Uterus (tissue), 4 donors: ENCODE measurements around the gene CIAO3. TPM values are rescaled to one million over a fixed set of nuclear protein-coding genes. Genes with fewer than 3 reads are reported as not detected.

Experiments used
- DNase-seq, 2 donors: peaks; one replicate each; pipeline ENCODE4 v3.0.0-alpha.2; 2019 to 2020
- H3K27ac ChIP-seq, 2 donors: fragments of 200-600 bp; sonication (generic); 1 replicate in 1 of 2; 2 replicates in 1 of 2; pipeline ENCODE4 v1.5.1; 2016 to 2018
- H3K27me3 ChIP-seq, 2 donors: fragments of 200-600 bp; sonication (generic); one replicate each; pipeline ENCODE4 v1.5.1; 2018 to 2019; ENCODE audit warnings: control low read depth in 1 of 2
- H3K36me3 ChIP-seq, 2 donors: fragments of 200-600 bp; sonication (generic); one replicate each; pipeline ENCODE4 v1.5.1; 2019; ENCODE audit warnings: control low read depth in 1 of 2
- H3K4me1 ChIP-seq, 2 donors: fragments of 200-600 bp; sonication (generic); one replicate each; pipeline ENCODE4 v1.5.1; 2018 to 2019; ENCODE audit warnings: control low read depth in 1 of 2
- H3K4me3 ChIP-seq, 2 donors: fragments of 200-600 bp; sonication (generic); 1 replicate in 1 of 2; 2 replicates in 1 of 2; pipeline ENCODE4 v1.5.1; 2018 to 2019; ENCODE audit warnings: mild to moderate bottlenecking in 1 of 2
- H3K9me3 ChIP-seq, 2 donors: fragments of 200-600 bp; sonication (generic); one replicate each; pipeline ENCODE4 v1.5.1; 2019; ENCODE audit warnings: control low read depth in 1 of 2
- CTCF ChIP-seq, 4 experiments: fragments of 200-600 bp in 2 of 4; fragments of 450-650 bp in 2 of 4; sonication (generic) in 2 of 4; IDR thresholded peaks; one replicate each; pipeline ENCODE4 v1.5.1; 2016 to 2019; ENCODE audit warnings: antibody characterized with exemption in 4 of 4, mild to moderate bottlenecking in 2 of 4, moderate library complexity in 1 of 4
- POLR2A ChIP-seq, 2 donors: fragments of 450-650 bp; IDR thresholded peaks; one replicate each; pipeline ENCODE4 v1.6.1; 2016; ENCODE audit warnings: antibody characterized with exemption in 2 of 2, mild to moderate bottlenecking in 1 of 2, moderate library complexity in 1 of 2
- intact Hi-C: fragments of 100-400 bp; cut with DNase I; formaldehyde crosslinking; loops from one replicate; pipeline ENCODE4 v1.15.1; 2023; ENCODE audit warnings: low total_unique reads
- total RNA-seq, 4 donors: library from RNA; depleted of rRNA in 3 of 4; stranded (reverse); fragments of >200 nt in 3 of 4; gene quantifications; one replicate each; pipeline versions ENCODE4 v1.1.0 to v1.2.4, GENCODE V29; 2014 to 2023
- donor health status: DM: yes; HTN: yes; CAD: no.

The CIAO3 gene
- total RNA-seq, 4 donors from 2014 or later: 14.1 to 43.3 (median 25.0) TPM

GRCh38 chr16:717450-718245 lies 23.1 kb downstream of the CIAO3 start:
- H3K27ac ChIP-seq: no peak overlapping the region
- TF ChIP-seq CTCF (IDR thresholded peaks at IDR 0.05): no peak
- TF ChIP-seq POLR2A (IDR thresholded peaks at IDR 0.05): no peak
- DNase-seq: no peak
- no peaks in the 10 kb centered on the region for H3K9me3 ChIP-seq
- no peak overlapping the region for H3K4me3 ChIP-seq
- no peaks in the 10 kb centered on the region for H3K27me3 ChIP-seq
- no peaks in the 10 kb centered on the region for H3K36me3 ChIP-seq
- H3K4me1 ChIP-seq: peaks cover 5 to 29% of the 10 kb centered on the region in 2 donors
- intact Hi-C loops: no loop called here

GRCh38 chr16:716768-717325 lies 23.9 kb downstream of the CIAO3 start:
- H3K4me1 ChIP-seq: peaks cover 5 to 27% of the 10 kb centered on the region in 2 donors
- H3K27me3 ChIP-seq: no peaks in the 10 kb centered on the region
- H3K4me3 ChIP-seq: no peak overlapping the region
- DNase-seq: no peak
- H3K9me3 ChIP-seq: no peaks in the 10 kb centered on the region
- intact Hi-C loops: no loop called here
- H3K36me3 ChIP-seq: no peaks in the 10 kb centered on the region
- no peak overlapping the region for H3K27ac ChIP-seq
- TF ChIP-seq POLR2A (IDR thresholded peaks at IDR 0.05) (no peak), CTCF (IDR thresholded peaks at IDR 0.05) (no peak)

GRCh38 chr16:716200-716568 lies 24.6 kb downstream of the CIAO3 start:
- Histone ChIP-seq H3K9me3 (no peaks in the 10 kb centered on the region), H3K27me3 (peaks cover 2 to 6% of the 10 kb centered on the region in 2 donors), H3K27ac (no peak overlapping the region), H3K36me3 (no peaks in the 10 kb centered on the region), H3K4me3 (peak overlapping the region in 1 of 2 donors; percentile 52), H3K4me1 (peaks cover 5 to 22% of the 10 kb centered on the region in 2 donors)
- TF ChIP-seq POLR2A (IDR thresholded peaks at IDR 0.05): no peak
- TF ChIP-seq CTCF (IDR thresholded peaks at IDR 0.05): no peak
- intact Hi-C loops: no loop called here
- DNase-seq: no peak

GRCh38 chr16:715477-716199 lies 25.2 kb downstream of the CIAO3 start:
- H3K27ac ChIP-seq: no peak overlapping the region
- intact Hi-C loops: no loop called here

More at GRCh38 chr16:715477-716199, 25.2 kb downstream of the CIAO3 start:
- Histone ChIP-seq H3K27me3 (peaks cover 7 to 11% of the 10 kb centered on the region in 2 donors), H3K4me1 (peaks cover 5 to 22% of the 10 kb centered on the region in 2 donors), H3K4me3 (peak overlapping the region; percentile 36 to 52), H3K9me3 (no peaks in the 10 kb centered on the region), H3K36me3 (no peaks in the 10 kb centered on the region)
- TF ChIP-seq CTCF (IDR thresholded peaks at IDR 0.05) (no peak), POLR2A (IDR thresholded peaks at IDR 0.05) (peak in 1 of 2 donors; percentile 2)
- DNase-seq: no peak
